Tongue (tissue), 2 donors: ENCODE data around the gene NTM. TPM values are rescaled to one million over a fixed set of nuclear protein-coding genes. Genes with fewer than 3 reads are reported as not detected.

ENCODE experiments used
- DNase-seq: peaks from one replicate; pipeline ENCODE4 v3.0.0-alpha.2; 2015
- total RNA-seq: library from RNA; depleted of rRNA; stranded (reverse); fragments of >200 nt; gene quantifications from one replicate; pipeline ENCODE4 v1.2.3, GENCODE V29; 2014

NTM gene
- total RNA-seq, 1 donor from 2014 or later = 12.1 TPM

GRCh38 chr11:131687291-131688047 lies 317.1 kb downstream of the NTM start:
- DNase-seq = no peak

- peak; percentile 78 for DNase-seq
Measured at GRCh38 chr11:131688048-131688693, 317.8 kb downstream of the NTM start.

DNA sequence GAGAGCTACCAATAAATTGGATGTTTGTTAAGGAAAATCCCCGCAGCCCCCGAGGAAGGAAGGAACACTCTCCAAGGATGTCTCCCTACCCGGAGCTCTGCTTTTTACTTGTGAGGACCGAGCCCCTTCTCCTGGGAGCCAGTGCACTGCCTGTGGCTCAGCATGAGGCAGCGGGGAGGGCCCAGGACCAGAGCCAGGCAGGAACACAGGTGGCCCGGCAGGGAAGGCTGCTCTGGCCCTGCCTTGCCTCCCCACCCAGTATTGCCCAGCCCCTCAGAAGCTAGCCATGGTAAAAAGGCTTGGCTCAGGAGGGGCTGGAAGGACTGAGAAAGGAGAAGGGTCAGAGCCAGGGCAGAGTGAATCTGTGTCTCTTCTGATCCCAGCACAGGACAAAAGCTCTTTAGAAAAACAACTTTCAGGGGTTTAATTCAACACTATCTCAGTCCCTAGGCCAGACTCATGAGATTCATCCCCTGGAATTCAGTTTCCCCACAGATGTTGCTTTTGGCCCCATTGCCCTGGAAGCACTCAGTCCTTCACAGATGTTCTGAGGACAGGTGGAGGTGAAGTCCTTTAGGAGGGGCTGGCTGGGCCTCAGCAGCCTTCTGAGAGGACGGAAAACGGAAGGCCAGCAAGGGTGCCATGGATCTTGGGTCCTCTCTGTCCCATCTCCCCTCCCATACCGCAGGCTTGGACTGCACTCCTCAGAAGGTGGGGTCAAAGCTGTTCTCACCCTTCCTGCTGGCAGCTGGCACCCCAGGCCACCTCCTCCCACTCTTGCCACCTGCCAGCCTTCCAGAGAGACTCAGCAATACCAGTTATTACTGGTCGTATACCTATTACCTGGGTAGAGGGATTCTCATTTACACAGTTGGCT lies 318.9 kb downstream of the NTM start:
- DNase-seq = no peak

DNA sequence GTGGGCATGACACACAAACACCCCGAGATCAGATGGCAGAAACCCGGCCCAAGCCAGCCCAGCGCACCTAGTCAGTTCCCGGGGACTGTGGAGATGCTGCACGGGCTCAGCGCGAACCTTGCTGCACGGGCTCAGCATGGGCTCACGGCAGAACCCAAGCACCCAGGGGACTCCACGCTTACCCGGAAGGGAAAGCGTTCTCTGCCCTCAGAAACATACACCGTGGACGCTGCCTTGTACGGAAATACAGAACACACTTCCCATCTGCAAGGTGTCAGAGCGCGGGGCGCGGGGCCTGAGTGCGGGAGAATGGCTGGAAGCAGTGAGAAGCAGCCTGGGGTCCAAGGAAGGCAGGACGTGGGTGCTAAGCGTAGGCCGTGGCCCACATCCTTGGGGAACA lies 319.9 kb downstream of the NTM start:
- no peak for DNase-seq

- no peak for DNase-seq
Measured at GRCh38 chr11:131690776-131691175, 320.4 kb downstream of the NTM start.

DNA sequence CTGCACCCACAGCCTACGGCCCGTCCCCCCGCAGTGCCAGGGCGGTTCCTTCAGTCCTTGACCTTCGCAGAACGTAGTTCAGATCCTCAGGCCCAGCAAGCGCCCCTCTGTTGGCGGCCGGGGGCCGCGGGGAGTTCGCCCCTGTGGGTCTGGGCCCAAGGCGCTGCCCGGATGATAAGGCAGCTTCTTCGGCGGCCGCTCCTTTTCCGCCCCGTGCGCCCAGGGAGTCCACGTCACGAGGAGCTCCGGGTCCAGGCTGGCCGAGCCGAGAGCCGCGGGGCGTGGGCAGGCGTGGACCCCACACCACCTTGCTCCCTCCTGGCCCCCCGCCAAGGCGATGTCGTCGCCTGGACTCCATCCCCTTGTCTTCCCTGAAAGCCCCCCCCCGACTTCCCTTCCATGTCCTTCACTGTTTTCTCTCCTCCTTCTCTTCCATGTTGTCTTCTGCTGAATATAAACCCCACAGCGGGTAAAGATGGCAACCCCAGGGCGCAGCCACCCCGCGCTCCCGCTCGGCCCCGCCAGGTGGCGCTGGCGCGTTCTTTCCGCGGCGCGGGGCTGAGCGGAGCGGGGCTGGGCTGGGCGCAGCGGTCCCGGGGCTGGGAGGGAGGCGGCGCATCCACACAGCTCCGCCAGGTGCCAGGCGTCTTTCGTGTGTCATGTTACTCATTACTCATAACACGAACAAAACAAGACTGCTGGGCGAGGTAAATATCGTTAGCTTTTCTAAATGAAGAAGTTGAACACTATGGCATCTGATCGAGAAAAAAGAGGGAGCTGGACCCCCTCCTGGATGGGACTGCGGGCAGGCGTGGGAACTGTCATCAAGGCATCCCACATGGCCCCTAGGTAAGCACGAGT lies 321.0 kb downstream of the NTM start:
- peak; percentile 54 for DNase-seq

DNA sequence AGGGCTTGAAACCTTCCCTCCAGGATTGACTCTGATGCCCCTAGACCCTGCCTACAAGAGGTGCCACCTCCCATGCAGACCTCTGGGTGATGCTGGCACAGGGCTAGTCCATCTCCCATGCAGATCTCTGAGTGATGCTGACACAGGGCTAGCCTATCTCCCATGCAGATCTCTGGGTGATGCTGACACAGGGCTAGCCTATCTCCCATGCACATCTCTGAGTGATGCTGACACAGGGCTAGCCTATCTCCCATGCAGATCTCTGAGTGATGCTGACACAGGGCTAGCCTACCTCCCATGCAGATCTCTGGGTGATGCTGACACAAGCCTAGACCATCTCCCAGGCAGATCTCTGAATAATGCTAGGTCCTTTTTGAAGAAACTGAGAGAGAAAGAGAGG lies 321.7 kb downstream of the NTM start:
- DNase-seq = no peak

DNA sequence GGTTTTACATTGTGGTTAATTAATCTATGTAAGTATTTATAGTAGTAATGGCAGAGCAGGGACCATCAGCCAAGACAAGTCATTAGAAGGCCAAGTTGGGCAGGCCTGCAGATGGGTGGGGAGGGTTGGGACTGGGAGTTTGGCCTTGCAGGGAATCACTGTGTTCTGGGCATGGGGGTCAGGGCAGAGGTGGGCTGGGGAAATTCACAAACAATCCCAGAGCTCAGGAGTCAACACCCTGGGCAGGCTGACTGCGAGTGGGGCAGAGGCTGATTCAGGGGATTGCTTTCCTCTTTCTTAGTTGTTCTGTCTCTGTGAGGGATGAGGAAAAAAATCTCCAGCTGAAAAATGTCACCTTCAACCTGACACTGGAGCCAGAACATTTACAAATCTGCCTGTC lies 322.5 kb downstream of the NTM start:
- DNase-seq = no peak

- peak; percentile 71 for DNase-seq
Measured at GRCh38 chr11:131693756-131694155, 323.3 kb downstream of the NTM start.

- DNase-seq = peak; percentile 93
Measured at GRCh38 chr11:131694526-131695424, 324.4 kb downstream of the NTM start.

GRCh38 chr11:131695889-131696429 lies 325.5 kb downstream of the NTM start:
- no peak for DNase-seq

GRCh38 chr11:131696690-131697089 lies 326.3 kb downstream of the NTM start:
- peak; percentile 15 for DNase-seq

GRCh38 chr11:131703311-131703710 lies 332.9 kb downstream of the NTM start:
- DNase-seq = peak; percentile 26

DNA sequence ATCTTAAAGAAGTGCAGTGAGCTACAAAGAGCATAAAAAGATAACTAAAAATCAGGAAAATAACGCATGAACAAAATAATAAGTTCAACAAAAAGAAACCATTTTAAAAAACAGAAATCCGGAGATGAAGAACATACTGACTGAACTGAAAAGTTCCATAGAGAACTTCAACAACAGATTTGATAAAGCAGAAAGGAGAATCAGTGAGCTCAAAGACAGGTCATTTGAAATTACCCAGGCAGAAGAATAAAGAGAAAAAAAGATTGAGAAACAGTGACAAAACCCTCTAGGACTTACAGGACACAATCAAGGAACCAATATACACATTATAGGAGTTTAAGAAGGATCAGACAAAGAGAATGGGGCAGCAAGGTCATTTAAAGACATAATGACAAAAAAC lies 334.3 kb downstream of the NTM start:
- no peak for DNase-seq

GRCh38 chr11:131710511-131710910 lies 340.1 kb downstream of the NTM start:
- DNase-seq = no peak

GRCh38 chr11:131712897-131713296 lies 342.5 kb downstream of the NTM start:
- no peak for DNase-seq

DNA sequence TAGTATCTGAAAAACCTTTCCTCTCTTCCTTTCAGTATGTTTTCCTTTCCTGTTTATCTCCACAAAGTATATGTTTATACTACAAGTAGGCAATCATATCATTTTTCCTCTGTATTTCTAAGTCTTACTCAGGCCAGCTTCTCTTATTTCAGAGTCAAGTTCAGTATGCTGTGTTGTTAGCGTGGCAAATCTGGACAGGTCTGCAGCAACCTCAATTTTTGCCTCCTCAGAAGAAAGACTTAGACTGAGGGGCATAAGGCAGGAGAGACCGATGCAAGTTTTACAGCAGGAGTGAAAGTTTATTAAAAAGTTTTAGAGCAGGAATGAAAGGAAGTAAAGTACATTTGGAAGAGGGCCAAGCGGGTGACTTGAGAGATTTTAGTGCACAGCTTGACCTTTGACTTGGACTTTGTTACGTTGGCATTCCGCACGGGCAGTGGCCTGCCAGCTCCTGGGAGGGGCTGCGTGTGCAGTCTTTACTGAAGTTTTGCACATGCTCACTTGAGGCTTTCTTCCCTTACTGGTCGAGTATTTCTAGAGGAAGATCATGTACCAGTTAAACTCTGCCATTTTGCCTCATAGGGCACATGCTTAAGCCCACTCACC lies 343.2 kb downstream of the NTM start:
- DNase-seq = no peak

DNA sequence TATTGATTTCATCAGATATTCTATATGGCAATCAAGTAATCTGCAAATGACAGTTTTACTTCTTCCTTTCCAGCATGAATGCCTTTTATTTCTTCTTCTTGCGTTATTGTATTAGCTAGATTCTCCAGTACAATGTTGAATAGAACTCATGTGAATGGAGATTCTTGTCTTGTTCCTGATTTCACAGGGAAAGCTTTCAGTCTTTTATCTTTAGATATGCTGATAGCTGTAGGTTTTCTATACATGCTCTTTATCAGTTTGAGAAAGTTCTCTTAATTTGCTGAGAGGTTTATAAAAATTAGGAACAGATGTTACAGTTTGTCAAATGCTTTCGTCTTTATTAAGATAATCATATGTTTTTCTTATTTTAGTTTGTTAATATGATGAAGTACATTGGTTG lies 347.2 kb downstream of the NTM start:
- DNase-seq = no peak

- peak; percentile 86 for DNase-seq
Measured at GRCh38 chr11:131723088-131723487, 352.7 kb downstream of the NTM start.

DNA sequence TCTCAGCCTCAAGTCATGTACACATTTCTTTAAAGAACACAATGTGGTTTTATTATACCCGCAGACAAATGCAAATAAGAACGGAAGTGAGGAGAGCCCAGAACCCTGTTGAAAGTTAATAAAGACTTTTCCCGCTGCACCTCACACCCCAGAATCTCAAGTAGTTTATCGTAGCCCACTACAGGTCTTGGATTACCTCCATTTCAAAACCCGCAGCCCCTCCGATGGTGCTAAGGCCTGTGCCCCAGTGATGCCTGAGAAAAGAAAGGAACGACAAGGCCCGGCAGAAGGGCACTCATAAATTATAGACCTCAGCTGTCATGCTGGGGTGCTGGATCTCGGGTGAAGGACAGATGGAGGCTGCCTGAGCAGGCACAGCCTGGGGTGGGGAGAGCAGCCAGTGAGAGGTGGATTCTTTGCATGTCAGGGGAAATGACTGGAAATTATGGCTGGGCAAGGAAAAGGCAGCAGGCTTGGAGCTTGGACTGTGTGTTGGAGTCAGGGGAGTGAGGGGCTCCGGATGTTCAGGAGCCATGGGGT lies 354.1 kb downstream of the NTM start:
- peak; percentile 35 for DNase-seq
